GM12801 (cell line): ENCODE results near the gene ENTPD8.

ENCODE experiments used
- TF ChIP-seq, protein P1 (sequence below): IDR thresholded peaks from one replicate; pipeline ENCODE4 v1.5.1; 2011; ENCODE audit warnings: control low read depth; ENCODE audit not compliant: insufficient read length; ENCODE audit errors: extremely low read depth

Gene ENTPD8

DNA sequence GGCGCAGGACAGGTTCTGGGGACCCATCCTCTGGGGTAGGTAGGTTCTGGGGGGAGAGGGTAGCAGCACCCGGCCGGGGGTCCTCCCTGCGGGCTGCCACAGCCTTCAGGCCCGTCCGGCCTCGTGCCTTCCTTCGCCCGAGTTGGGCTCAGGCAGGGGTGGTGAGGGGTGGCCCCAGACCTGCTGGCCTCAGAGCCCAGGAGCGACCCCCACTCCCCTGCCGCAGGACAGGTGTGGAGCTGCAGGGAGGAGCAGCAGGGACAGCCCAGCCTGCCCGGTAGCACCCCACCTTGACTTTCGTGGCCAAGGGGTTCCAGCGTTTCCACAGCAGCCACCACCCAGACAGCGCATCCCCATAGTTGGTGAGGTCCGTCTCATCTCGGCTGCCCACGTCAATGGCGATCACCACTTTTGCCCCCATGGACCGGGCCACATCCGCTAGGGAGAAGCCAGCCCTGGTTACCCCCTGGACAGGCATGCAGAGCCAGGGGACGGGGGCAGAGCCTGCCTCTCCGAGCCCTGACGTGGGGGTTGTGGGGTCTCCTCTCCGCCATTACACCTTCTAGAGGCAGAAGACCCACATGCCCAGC, 21.3 kb upstream of the ENTPD8 start:
- TF ChIP-seq, protein P1, sequence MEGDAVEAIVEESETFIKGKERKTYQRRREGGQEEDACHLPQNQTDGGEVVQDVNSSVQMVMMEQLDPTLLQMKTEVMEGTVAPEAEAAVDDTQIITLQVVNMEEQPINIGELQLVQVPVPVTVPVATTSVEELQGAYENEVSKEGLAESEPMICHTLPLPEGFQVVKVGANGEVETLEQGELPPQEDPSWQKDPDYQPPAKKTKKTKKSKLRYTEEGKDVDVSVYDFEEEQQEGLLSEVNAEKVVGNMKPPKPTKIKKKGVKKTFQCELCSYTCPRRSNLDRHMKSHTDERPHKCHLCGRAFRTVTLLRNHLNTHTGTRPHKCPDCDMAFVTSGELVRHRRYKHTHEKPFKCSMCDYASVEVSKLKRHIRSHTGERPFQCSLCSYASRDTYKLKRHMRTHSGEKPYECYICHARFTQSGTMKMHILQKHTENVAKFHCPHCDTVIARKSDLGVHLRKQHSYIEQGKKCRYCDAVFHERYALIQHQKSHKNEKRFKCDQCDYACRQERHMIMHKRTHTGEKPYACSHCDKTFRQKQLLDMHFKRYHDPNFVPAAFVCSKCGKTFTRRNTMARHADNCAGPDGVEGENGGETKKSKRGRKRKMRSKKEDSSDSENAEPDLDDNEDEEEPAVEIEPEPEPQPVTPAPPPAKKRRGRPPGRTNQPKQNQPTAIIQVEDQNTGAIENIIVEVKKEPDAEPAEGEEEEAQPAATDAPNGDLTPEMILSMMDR = no peak

DNA sequence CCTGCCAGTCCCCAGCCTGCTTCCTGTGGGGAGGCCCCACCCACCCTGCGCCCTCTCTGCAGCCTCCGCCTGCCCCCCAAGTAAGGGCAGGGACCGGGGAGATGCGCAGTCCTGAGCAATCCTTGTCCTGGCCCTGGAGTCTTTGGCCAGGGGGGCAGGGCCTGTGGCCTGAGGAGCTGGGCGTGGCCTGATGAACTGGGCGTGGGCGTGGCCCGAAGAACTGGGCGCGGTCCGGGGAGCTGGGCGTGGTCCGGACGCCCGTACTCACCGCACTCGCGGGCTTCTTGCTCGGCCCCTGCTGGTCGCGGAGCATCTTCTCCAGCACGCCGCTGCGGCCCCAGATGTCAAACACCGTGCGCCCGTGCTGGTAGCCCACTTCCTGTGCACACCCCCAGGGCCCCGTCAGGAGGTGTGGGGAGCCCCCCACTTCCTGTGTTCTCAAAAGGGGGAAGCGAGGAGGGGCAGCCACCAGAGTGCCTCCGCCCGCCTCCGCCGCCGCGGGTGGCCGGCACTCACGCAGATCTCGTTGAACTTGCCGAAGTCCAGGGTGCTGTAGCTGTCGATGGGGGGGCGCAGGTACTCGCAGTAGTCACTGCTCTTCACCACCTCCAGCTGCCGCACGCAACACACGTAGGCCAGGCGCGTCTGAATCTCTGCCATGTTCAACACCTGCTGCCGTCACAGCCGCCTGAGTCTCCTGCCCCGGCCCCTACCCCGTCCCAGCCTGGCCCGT, 20.7 kb upstream of the ENTPD8 start:
- TF ChIP-seq, protein P1 = no peak

DNA sequence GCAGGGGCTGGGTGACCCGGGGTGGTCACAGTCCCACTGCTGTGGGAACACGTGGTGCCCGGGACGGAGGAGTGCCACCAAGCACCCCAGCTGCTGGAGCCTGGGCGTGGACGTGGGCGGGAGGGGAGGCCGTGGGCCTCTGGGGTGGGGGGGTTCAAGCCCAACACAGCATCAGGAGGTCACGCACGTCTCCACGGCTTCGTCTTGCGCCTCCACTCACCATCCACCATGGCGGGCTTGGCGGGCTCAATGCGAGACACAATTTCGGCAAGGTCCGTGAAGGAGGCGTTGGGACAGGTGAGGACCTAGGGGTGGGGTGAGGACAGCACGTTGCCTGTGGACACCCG, 20.1 kb upstream of the ENTPD8 start:
- TF ChIP-seq, protein P1 = no peak

DNA sequence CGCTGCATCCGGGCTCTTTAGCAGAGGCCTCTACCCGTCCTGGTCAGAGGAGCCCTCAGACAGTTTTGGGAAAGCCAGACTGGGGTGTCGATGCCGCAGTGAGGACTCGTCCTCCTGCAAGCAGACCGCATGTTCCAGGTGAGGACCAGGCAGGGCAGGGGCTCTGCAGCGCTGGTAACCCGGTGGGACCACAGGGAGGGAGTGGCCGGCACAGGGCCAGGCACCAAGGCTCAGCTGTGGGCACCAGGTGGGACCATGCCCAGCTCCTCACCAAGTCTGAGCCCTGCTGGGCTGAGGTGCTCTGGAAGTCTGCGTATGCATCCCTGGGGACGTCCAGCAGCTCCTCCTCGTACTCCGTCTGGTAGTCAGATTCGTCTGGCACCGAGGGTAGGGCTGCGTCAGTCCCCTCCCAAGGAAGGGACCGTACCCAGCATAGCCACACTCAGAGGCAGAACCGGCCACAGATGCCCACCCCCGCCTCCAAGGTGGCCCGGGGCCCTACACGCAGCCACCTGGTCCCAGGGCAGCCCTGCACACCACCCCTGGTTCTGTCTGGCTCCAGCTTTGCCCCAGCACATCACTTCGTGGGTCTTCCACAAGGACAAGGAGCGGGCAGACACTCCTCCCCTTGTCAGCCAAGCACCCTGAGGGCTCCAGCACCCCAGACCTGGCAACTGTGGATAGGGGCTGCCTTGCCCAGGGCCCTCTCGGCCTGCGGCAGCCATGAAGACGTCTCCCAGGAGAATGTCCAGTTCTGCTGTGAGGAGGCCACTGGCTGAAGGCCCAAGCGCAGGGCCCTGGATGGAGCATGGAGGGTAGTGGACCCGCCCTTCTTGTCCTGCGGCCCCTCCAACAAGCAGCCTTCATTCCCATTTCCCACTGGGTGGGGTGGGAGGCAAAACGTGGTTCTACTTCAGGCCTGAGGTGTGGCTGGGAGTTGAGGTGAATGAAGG, 19.5 kb upstream of the ENTPD8 start:
- TF ChIP-seq, protein P1 = no peak

DNA sequence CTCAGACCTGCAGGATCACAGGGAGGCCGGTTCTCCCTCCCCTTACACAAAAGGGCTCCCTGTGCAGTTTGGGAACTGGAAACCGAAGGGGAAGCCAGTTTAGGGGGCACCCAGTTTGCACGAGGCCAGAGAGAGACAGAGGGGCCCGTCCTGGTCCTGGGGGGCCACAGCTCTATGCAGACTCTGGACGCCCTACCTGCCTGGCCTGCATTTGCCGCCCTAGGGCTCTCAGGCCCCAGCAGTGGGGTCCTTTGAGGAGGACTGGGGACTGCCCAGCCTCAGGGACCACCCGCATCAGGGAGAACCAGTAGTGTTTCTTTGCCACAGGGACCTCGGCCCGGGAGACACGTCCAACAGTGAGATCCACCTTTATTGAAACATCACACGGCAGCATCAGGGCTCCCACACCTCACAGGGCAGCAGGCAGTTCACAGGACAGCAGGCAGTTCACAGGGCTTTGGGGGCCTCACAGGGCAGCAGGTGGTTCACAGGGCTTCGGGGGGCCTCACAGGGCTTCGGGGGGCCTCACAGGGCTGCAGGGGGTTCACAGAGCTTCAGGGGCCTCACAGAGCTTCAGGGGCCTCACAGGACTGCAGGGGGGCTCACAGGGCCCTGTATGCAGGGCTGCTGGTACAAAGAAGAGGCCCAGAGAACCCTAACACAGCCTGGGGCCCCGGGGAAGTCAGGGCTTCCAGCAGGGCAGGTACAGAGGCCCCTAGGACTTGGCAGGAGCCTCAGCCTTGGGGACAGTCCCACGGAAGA, 18.6 kb upstream of the ENTPD8 start:
- TF ChIP-seq, protein P1 = no peak

DNA sequence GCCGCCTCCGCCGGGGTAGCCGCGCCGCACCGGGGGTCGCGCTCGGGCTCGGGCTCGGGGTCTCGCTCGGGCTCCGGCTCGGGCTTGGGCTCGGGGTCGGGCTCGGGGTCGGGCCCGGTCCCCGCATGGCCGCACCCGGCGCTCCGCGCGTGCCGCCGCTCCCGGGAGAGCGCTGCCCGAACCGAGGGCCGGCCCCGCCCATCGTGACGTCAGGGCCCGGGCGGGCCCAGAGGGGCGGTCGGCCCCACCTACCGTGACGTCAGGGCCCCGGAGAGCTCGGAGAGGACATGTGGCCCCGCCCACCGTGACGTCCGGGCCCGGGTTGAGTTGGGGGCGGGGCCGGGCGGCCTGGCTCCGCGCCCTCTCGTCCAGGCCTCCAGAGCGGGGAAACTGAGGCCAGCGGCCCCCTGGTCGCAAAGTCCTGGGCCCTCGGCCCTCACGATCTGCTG, 18.0 kb upstream of the ENTPD8 start, which contains the start of gene NSMF:
NSMF (minus strand) TSS at position 183 of the 449 bp plus-strand sequence. CDS start 232 bp downstream, outside the sequence.
- TF ChIP-seq, protein P1 = no peak
